ENCODE data around the gene CENPK.

CENPK gene

GRCh38 chr5:65570598-65571226 lies 7.7 kb upstream of the CENPK start:
- TF ChIP-seq FOXP2 (optimal IDR thresholded peaks at IDR 0.05; ENCODE audit: borderline replicate concordance, extremely low read depth, extremely low read length, insufficient read depth) (no peak), REST (IDR thresholded peaks at IDR 0.05; ENCODE audit: insufficient read depth in 1 of 2, low read depth in 2 of 2, low read length in 2 of 2) (no peak), TAF1 (IDR thresholded peaks at IDR 0.05; ENCODE audit: borderline replicate concordance, insufficient read depth, low read length) (no peak)

GRCh38 chr5:65566505-65566904 lies 3.5 kb upstream of the CENPK start:
- TF ChIP-seq FOXP2 (optimal IDR thresholded peaks at IDR 0.05; ENCODE audit: borderline replicate concordance, extremely low read depth, extremely low read length, insufficient read depth) (no peak), POLR2AphosphoS5 (IDR thresholded peaks at IDR 0.05; ENCODE audit: low read depth, low read length) (no peak)

- TF ChIP-seq TAF1 (IDR thresholded peaks at IDR 0.05; ENCODE audit: borderline replicate concordance, insufficient read depth, low read length) (no peak), SIN3A (IDR thresholded peaks at IDR 0.05; ENCODE audit: borderline replicate concordance, insufficient read depth, low read length) (no peak), REST (IDR thresholded peaks at IDR 0.05; ENCODE audit: insufficient read depth in 1 of 2, low read depth in 2 of 2, low read length in 2 of 2) (no peak), FOXP2 (optimal IDR thresholded peaks at IDR 0.05; ENCODE audit: borderline replicate concordance, extremely low read depth, extremely low read length, insufficient read depth) (no peak), POLR2AphosphoS5 (IDR thresholded peaks at IDR 0.05; ENCODE audit: low read depth, low read length) (no peak)
Measured at GRCh38 chr5:65563777-65564176, 809 bp upstream of the CENPK start.

GRCh38 chr5:65556718-65557117 lies 6.2 kb downstream of the CENPK start:
- TF ChIP-seq TAF1 (IDR thresholded peaks at IDR 0.05; ENCODE audit: borderline replicate concordance, insufficient read depth, low read length) (no peak), REST (IDR thresholded peaks at IDR 0.05; ENCODE audit: insufficient read depth in 1 of 2, low read depth in 2 of 2, low read length in 2 of 2) (no peak), SIN3A (IDR thresholded peaks at IDR 0.05; ENCODE audit: borderline replicate concordance, insufficient read depth, low read length) (no peak), POLR2AphosphoS5 (IDR thresholded peaks at IDR 0.05; ENCODE audit: low read depth, low read length) (no peak), FOXP2 (optimal IDR thresholded peaks at IDR 0.05; ENCODE audit: borderline replicate concordance, extremely low read depth, extremely low read length, insufficient read depth) (no peak)

GRCh38 chr5:65556181-65556580 lies 6.8 kb downstream of the CENPK start:
- TF ChIP-seq TAF1 (IDR thresholded peaks at IDR 0.05; ENCODE audit: borderline replicate concordance, insufficient read depth, low read length) (no peak), POLR2AphosphoS5 (IDR thresholded peaks at IDR 0.05; ENCODE audit: low read depth, low read length) (no peak), SIN3A (IDR thresholded peaks at IDR 0.05; ENCODE audit: borderline replicate concordance, insufficient read depth, low read length) (no peak), FOXP2 (optimal IDR thresholded peaks at IDR 0.05; ENCODE audit: borderline replicate concordance, extremely low read depth, extremely low read length, insufficient read depth) (no peak), REST (IDR thresholded peaks at IDR 0.05; ENCODE audit: insufficient read depth in 1 of 2, low read depth in 2 of 2, low read length in 2 of 2) (no peak)

Measured in PFSK-1 (cell line).